GM12878 (cell line): ENCODE data around the gene LEMD2. TPM values are rescaled to one million over a fixed set of nuclear protein-coding genes. Genes with fewer than 3 reads are reported as not detected.

Experiments used
- ATAC-seq: fragments of 200-7000 bp; cut with Tn5 transposase; 3 replicates; pipeline ENCODE4 v1.9.1; 2020; ENCODE audit warnings: mild to moderate bottlenecking, moderate library complexity
- BruUV-seq: library from RNA; stranded (reverse); fragments of 400-500 nt; replicated peaks from 2 replicates; lab custom pipeline; 2021; lab: Mats Ljungman, UMichigan
- CTCF ChIA-PET: fragments of 300-600 bp; sonication (Branson Sonifier 250); formaldehyde crosslinking; extraction: SDS; loops from one replicate; lab custom pipeline; 2021; ENCODE audit warnings: inconsistent platforms; lab: Yijun Ruan, JAX
- POLR2A ChIA-PET: fragments of 350-600 bp; formaldehyde crosslinking; extraction: SDS; loops from one replicate; lab custom pipeline; 2021; ENCODE audit warnings: inconsistent platforms; lab: Charles Lee
- RAD21 ChIA-PET: fragments of 300-600 bp; sonication (Branson Sonifier 250); formaldehyde crosslinking; loops from one replicate; lab custom pipeline; 2023; ENCODE audit warnings: antibody characterized with exemption; ENCODE audit not compliant: unreplicated experiment; lab: Charles Lee
- SMC1A ChIA-PET: fragments of 300-600 bp; sonication (Branson Sonifier 250); formaldehyde crosslinking; loops from one replicate; lab custom pipeline; 2023; ENCODE audit not compliant: unreplicated experiment, uncharacterized antibody; lab: Charles Lee
- DNase-seq: peaks from one replicate; pipeline ENCODE4 v3.0.0-alpha.2; 2011; ENCODE audit warnings: low read depth, low spot score
- FAIRE-seq: peaks from 3 replicates; lab custom pipeline; 2011; peaks lifted over from hg19 to GRCh38; lab: Jason Lieb, UNC
- H2AFZ ChIP-seq: 2 replicates; pipeline ENCODE4 v1.6.0; 2011; ENCODE audit warnings: low read depth, low read length, control low read depth; ENCODE audit not compliant: control insufficient read depth
- H3K27ac ChIP-seq: 2 replicates; pipeline ENCODE4 v1.5.1; 2011; ENCODE audit warnings: control low read depth; ENCODE audit not compliant: control insufficient read depth, insufficient read depth
- H3K27me3 ChIP-seq, 2 experiments: replicated peaks in 1 of 2; 2 replicates each; pipeline versions ENCODE4 v1.6.0 to v1.6.1; 2011; ENCODE audit warnings: low read length in 1 of 2; ENCODE audit not compliant: control insufficient read depth in 2 of 2, insufficient read depth in 2 of 2
- H3K36me3 ChIP-seq, 2 experiments: 2 replicates each; pipeline ENCODE4 v1.5.1; 2011; ENCODE audit warnings: low read length in 1 of 2; ENCODE audit not compliant: control insufficient read depth in 2 of 2, insufficient read depth in 2 of 2
- H3K4me1 ChIP-seq: 2 replicates; pipeline ENCODE4 v1.6.1; 2011; ENCODE audit warnings: mild to moderate bottlenecking, low read length, moderate library complexity, mixed read lengths; ENCODE audit not compliant: control insufficient read depth, insufficient read depth
- H3K4me2 ChIP-seq: 2 replicates; pipeline ENCODE4 v1.6.0; 2011; ENCODE audit warnings: control low read depth; ENCODE audit not compliant: control insufficient read depth, insufficient read depth
- H3K4me3 ChIP-seq: fragments of 200-600 bp; sonication (generic); 2 replicates; pipeline ENCODE4 v1.5.1; 2016
- H3K79me2 ChIP-seq: 2 replicates; pipeline ENCODE4 v1.6.0; 2011; ENCODE audit warnings: low read length; ENCODE audit not compliant: control insufficient read depth, insufficient read depth
- H3K9ac ChIP-seq: 2 replicates; pipeline ENCODE4 v1.8.0; 2011; ENCODE audit warnings: low read length, control low read depth, mixed read lengths; ENCODE audit not compliant: control insufficient read depth, insufficient read depth
- H3K9me3 ChIP-seq: replicated peaks from 3 replicates; pipeline ENCODE4 v1.5.1; 2011; ENCODE audit warnings: mild to moderate bottlenecking, low read length; ENCODE audit not compliant: control insufficient read depth, insufficient read depth
- H4K20me1 ChIP-seq: 2 replicates; pipeline ENCODE4 v1.6.0; 2011; ENCODE audit not compliant: control insufficient read depth, insufficient read depth
- E2F4 ChIP-seq: IDR thresholded peaks from 2 replicates; pipeline ENCODE4 v1.6.1; 2012; ENCODE audit warnings: low read depth, low read length, improper control_type of control experiment
- HDAC6 ChIP-seq: fragments of 200-600 bp; sonication (generic); IDR thresholded peaks from one replicate; pipeline ENCODE4 v1.8.0; 2017; ENCODE audit warnings: antibody characterized with exemption; ENCODE audit not compliant: unreplicated experiment
- NR2C1 ChIP-seq: fragments of 450-650 bp; IDR thresholded peaks from 2 replicates; pipeline ENCODE4 v1.6.1; 2017; ENCODE audit warnings: antibody characterized with exemption, mild to moderate bottlenecking, moderate library complexity
- NR2C2 ChIP-seq: IDR thresholded peaks from 2 replicates; pipeline ENCODE4 v1.6.1; 2011; ENCODE audit warnings: borderline replicate concordance, low read depth; ENCODE audit not compliant: control insufficient read depth, insufficient read length
- POLR2A ChIP-seq: IDR thresholded peaks from 2 replicates; pipeline ENCODE4 v1.6.1; 2011; ENCODE audit warnings: low read depth, mild to moderate bottlenecking, low read length
- RAD51 ChIP-seq: fragments of 450-650 bp; IDR thresholded peaks from 2 replicates; pipeline ENCODE4 v1.6.1; 2016; ENCODE audit warnings: moderate library complexity, mild to moderate bottlenecking, inconsistent platforms
- SIN3A ChIP-seq: IDR thresholded peaks from 2 replicates; pipeline ENCODE4 v1.6.1; 2012; ENCODE audit warnings: low read depth, low read length, improper control_type of control experiment
- TAF1 ChIP-seq: IDR thresholded peaks from 2 replicates; pipeline ENCODE4 v1.6.1; 2011; ENCODE audit warnings: mild to moderate bottlenecking, low read depth, low read length, borderline replicate concordance
- YY1 ChIP-seq: IDR thresholded peaks from 2 replicates; pipeline ENCODE4 v1.6.1; 2011; ENCODE audit warnings: low read depth, mild to moderate bottlenecking, low read length
- ZNF217 ChIP-seq: fragments of 450-650 bp; IDR thresholded peaks from 2 replicates; pipeline ENCODE4 v1.6.1; 2017; ENCODE audit warnings: antibody characterized with exemption, mild to moderate bottlenecking
- ZNF384 ChIP-seq: IDR thresholded peaks from 2 replicates; pipeline ENCODE4 v1.6.1; 2012; ENCODE audit warnings: low read depth, mild to moderate bottlenecking, low read length, improper control_type of control experiment, borderline replicate concordance
- WGBS: methylation state at CpG from one replicate; pipeline ENCODE4 v1.1.6; 2016; ENCODE audit warnings: low lambda C conversion rate; ENCODE audit not compliant: insufficient replicate concordance, insufficient coverage; ENCODE audit errors: missing lambda C conversion rate; 5-methylcytosine and 5-hydroxymethylcytosine counted together
- in situ Hi-C: fragments of 300-500 bp; cut with MboI; formaldehyde crosslinking; loops from 9 replicates; pipeline ENCODE4 v1.14.3; 2018; ENCODE audit warnings: mixed read lengths
- intact Hi-C: fragments of 100-400 bp; cut with micrococcal nuclease; formaldehyde crosslinking; loops from one replicate; pipeline ENCODE4 v1.14.2; 2022; ENCODE audit not compliant: unreplicated experiment
- polyA plus RNA-seq, 11 experiments: library from polyadenylated mRNA; depleted of rRNA in 4 of 11; unstranded in 6 of 11; stranded (reverse) in 5 of 11; fragments of >200 nt; fragmentation: Nextera tagmentation in 4 of 11; fragmentation: Illumina TruSeq in 1 of 11; extraction: Ambion mirVana in 4 of 11; extraction: Trizol in 1 of 11; gene quantifications; 1 replicate in 1 of 11; 2 replicates in 10 of 11; pipeline versions ENCODE4 v1.2.1 to v1.2.3, GENCODE V29; 2011 to 2016; ENCODE audit warnings: inconsistent platforms in 2 of 11, missing spikeins in 2 of 11, low read depth in 1 of 11
- total RNA-seq, 4 experiments: library from RNA; depleted of rRNA in 3 of 4; stranded (reverse); fragments of >200 nt in 3 of 4; fragmentation: Illumina TruSeq in 1 of 4; extraction: Trizol in 1 of 4; gene quantifications; 2 replicates each; pipeline versions ENCODE4 v1.2.1 to v1.2.3, GENCODE V29; 2013 to 2021
- TF ChIP-seq, protein P1 (sequence below): fragments of 450-650 bp; IDR thresholded peaks from 2 replicates; pipeline ENCODE4 v1.6.1; 2018; ENCODE audit warnings: mild to moderate bottlenecking, low read depth, moderate library complexity; ENCODE audit not compliant: partially characterized antibody
- TF ChIP-seq, protein P2 (sequence below): IDR thresholded peaks from 2 replicates; pipeline ENCODE4 v1.6.1; 2011; ENCODE audit warnings: mild to moderate bottlenecking, low read depth, low read length, moderate library complexity; ENCODE audit not compliant: insufficient replicate concordance
- TF ChIP-seq, protein P3 (sequence below): fragments of 450-650 bp; formaldehyde crosslinking; IDR thresholded peaks from 2 replicates; pipeline ENCODE4 v1.4.0; 2020; ENCODE audit warnings: mild to moderate bottlenecking, moderate library complexity

LEMD2 gene
- total and polyA plus RNA-seq, 10 of the 15 experiments (the other 5 are each of a cell fraction or from before 2014, with no cell fraction given): 0.45 to 47.1 (median 22.8) TPM

GRCh38 chr6:33777398-33778388 lies 11.2 kb downstream of the LEMD2 start:
- ATAC-seq (no peak), FAIRE-seq (no peak), DNase-seq (no peak)
- Histone ChIP-seq H2AFZ (no peak overlapping the region), H3K36me3 (peaks cover 15 to 35% of the 10 kb centered on the region in 2 experiments), H3K27me3 (no peaks in the 10 kb centered on the region), H4K20me1 (no peaks in the 10 kb centered on the region), H3K27ac (no peak overlapping the region), H3K9ac (no peak overlapping the region), H3K4me1 (no peaks in the 10 kb centered on the region), H3K9me3 (no peaks in the 10 kb centered on the region), H3K4me2 (no peak overlapping the region), H3K79me2 (no peaks in the 10 kb centered on the region), H3K4me3 (no peak overlapping the region)
- in situ Hi-C loops: no loop called here
- ChIA-PET CTCF (interaction anchor here (0.8 to 4.9 kb wide), 2 partner anchors 8 to 31 kb away, joined by 3 to 33 read pairs; no protein-coding TSS in a partner anchor), POLR2A (no interaction called here), RAD21 (no interaction called here), SMC1A (no interaction called here)
- 96% methylated on average over 25 of the region's 25 CpGs for whole genome bisulfite sequencing
- BruUV-seq: no TSS peak
- intact Hi-C loops: no loop called here
- no peak for TF ChIP-seq NR2C2
- TF ChIP-seq, protein P1, sequence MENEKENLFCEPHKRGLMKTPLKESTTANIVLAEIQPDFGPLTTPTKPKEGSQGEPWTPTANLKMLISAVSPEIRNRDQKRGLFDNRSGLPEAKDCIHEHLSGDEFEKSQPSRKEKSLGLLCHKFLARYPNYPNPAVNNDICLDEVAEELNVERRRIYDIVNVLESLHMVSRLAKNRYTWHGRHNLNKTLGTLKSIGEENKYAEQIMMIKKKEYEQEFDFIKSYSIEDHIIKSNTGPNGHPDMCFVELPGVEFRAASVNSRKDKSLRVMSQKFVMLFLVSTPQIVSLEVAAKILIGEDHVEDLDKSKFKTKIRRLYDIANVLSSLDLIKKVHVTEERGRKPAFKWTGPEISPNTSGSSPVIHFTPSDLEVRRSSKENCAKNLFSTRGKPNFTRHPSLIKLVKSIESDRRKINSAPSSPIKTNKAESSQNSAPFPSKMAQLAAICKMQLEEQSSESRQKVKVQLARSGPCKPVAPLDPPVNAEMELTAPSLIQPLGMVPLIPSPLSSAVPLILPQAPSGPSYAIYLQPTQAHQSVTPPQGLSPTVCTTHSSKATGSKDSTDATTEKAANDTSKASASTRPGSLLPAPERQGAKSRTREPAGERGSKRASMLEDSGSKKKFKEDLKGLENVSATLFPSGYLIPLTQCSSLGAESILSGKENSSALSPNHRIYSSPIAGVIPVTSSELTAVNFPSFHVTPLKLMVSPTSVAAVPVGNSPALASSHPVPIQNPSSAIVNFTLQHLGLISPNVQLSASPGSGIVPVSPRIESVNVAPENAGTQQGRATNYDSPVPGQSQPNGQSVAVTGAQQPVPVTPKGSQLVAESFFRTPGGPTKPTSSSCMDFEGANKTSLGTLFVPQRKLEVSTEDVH: no peak
- TF ChIP-seq, protein P2, sequence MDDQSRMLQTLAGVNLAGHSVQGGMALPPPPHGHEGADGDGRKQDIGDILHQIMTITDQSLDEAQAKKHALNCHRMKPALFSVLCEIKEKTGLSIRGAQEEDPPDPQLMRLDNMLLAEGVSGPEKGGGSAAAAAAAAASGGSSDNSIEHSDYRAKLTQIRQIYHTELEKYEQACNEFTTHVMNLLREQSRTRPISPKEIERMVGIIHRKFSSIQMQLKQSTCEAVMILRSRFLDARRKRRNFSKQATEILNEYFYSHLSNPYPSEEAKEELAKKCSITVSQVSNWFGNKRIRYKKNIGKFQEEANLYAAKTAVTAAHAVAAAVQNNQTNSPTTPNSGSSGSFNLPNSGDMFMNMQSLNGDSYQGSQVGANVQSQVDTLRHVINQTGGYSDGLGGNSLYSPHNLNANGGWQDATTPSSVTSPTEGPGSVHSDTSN: no peak
- no peak for TF ChIP-seq ZNF384
- TF ChIP-seq ZNF217: no peak
- no peak for TF ChIP-seq YY1
- no peak for TF ChIP-seq SIN3A
- no peak for TF ChIP-seq POLR2A
- TF ChIP-seq, protein P3, sequence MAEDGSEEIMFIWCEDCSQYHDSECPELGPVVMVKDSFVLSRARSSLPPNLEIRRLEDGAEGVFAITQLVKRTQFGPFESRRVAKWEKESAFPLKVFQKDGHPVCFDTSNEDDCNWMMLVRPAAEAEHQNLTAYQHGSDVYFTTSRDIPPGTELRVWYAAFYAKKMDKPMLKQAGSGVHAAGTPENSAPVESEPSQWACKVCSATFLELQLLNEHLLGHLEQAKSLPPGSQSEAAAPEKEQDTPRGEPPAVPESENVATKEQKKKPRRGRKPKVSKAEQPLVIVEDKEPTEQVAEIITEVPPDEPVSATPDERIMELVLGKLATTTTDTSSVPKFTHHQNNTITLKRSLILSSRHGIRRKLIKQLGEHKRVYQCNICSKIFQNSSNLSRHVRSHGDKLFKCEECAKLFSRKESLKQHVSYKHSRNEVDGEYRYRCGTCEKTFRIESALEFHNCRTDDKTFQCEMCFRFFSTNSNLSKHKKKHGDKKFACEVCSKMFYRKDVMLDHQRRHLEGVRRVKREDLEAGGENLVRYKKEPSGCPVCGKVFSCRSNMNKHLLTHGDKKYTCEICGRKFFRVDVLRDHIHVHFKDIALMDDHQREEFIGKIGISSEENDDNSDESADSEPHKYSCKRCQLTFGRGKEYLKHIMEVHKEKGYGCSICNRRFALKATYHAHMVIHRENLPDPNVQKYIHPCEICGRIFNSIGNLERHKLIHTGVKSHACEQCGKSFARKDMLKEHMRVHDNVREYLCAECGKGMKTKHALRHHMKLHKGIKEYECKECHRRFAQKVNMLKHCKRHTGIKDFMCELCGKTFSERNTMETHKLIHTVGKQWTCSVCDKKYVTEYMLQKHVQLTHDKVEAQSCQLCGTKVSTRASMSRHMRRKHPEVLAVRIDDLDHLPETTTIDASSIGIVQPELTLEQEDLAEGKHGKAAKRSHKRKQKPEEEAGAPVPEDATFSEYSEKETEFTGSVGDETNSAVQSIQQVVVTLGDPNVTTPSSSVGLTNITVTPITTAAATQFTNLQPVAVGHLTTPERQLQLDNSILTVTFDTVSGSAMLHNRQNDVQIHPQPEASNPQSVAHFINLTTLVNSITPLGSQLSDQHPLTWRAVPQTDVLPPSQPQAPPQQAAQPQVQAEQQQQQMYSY (CRISPR knock-in tag): no peak
- TF ChIP-seq NR2C1: no peak
- TF ChIP-seq TAF1: no peak
- no peak for TF ChIP-seq E2F4
- TF ChIP-seq HDAC6: no peak
- TF ChIP-seq RAD51: no peak
